K562 (cell line): Measurements from ENCODE around the gene PDE1C. TPM values are rescaled to one million over a fixed set of nuclear protein-coding genes. Genes with fewer than 3 reads are reported as not detected.

Source experiments
- ATAC-seq: fragments of 200-7000 bp; cut with Tn5 transposase; 3 replicates; pipeline ENCODE4 v1.9.1; 2020; ENCODE audit warnings: moderate library complexity
- BruUV-seq: library from RNA; stranded (reverse); fragments of 400-500 nt; replicated peaks from 2 replicates; lab custom pipeline; 2021; lab: Mats Ljungman, UMichigan
- CTCF ChIA-PET: fragments of 300-600 bp; formaldehyde crosslinking; extraction: SDS; loops from one replicate; lab custom pipeline; 2021; ENCODE audit warnings: low intra/inter-chr PET ratio; lab: Yijun Ruan, JAX
- POLR2A ChIA-PET: fragments of 300-600, 350-650 bp; sonication (Branson Sonifier 250); formaldehyde crosslinking; extraction: SDS; loops from one replicate; lab custom pipeline; 2021; ENCODE audit warnings: antibody characterized with exemption, inconsistent platforms; lab: Yijun Ruan, JAX
- DNase-seq, 4 experiments: peaks; one replicate each; pipeline versions ENCODE4 v3.0.0 to v3.0.0-alpha.2; 2011 to 2018; ENCODE audit warnings: low spot score in 3 of 4, mixed read lengths in 3 of 4; ENCODE audit errors: extremely low read depth in 1 of 4
- FAIRE-seq: peaks from 2 replicates; lab custom pipeline; 2011; peaks lifted over from hg19 to GRCh38; lab: Jason Lieb, UNC
- H2AFZ ChIP-seq: 2 replicates; pipeline ENCODE4 v1.6.0; 2011; ENCODE audit warnings: low read depth, low read length, control low read depth, inconsistent platforms
- H3K27ac ChIP-seq: fragments of 200-600 bp; 3 replicates; pipeline ENCODE4 v1.8.0; 2011; ENCODE audit warnings: low read depth, mild to moderate bottlenecking, control low read depth, inconsistent platforms, low read length, moderate library complexity, mixed read lengths; ENCODE audit errors: extremely low read depth
- H3K27me3 ChIP-seq, 2 experiments: fragments of 300-600 bp in 1 of 2; 2 replicates in 1 of 2; 3 replicates in 1 of 2; pipeline versions ENCODE4 v1.6.0 to v1.8.0; 2011; ENCODE audit warnings: inconsistent platforms in 2 of 2, low read length in 2 of 2, mild to moderate bottlenecking in 1 of 2, mixed read lengths in 1 of 2, moderate library complexity in 1 of 2; ENCODE audit not compliant: control insufficient read depth in 2 of 2, insufficient read depth in 2 of 2
- H3K36me3 ChIP-seq: fragments of 300-600 bp; 3 replicates; pipeline ENCODE4 v1.8.0; 2011; ENCODE audit warnings: mild to moderate bottlenecking, low read length, inconsistent platforms; ENCODE audit not compliant: control insufficient read depth, insufficient read depth
- H3K4me1 ChIP-seq, 2 experiments: fragments of 200-600 bp in 1 of 2; replicated peaks in 1 of 2; 2 replicates in 1 of 2; 3 replicates in 1 of 2; pipeline versions ENCODE4 v1.5.1 to v1.8.0; 2011; ENCODE audit warnings: inconsistent platforms in 2 of 2, low read length in 2 of 2, mild to moderate bottlenecking in 1 of 2, mixed read lengths in 1 of 2, moderate library complexity in 1 of 2; ENCODE audit not compliant: control insufficient read depth in 2 of 2, insufficient read depth in 2 of 2
- H3K4me2 ChIP-seq: 2 replicates; pipeline ENCODE4 v1.6.1; 2011; ENCODE audit warnings: low read length, control low read depth, inconsistent platforms, mixed read lengths; ENCODE audit not compliant: insufficient read depth
- H3K4me3 ChIP-seq: fragments of 200-600 bp; sonication (generic), shearing (Covaris generic); 2 replicates; pipeline ENCODE4 v1.5.1; 2016; ENCODE audit warnings: control low read depth, inconsistent platforms
- H3K79me2 ChIP-seq: fragments of 200-600 bp; 3 replicates; pipeline ENCODE4 v1.8.0; 2011; ENCODE audit warnings: low read length, inconsistent platforms; ENCODE audit not compliant: control insufficient read depth, insufficient read depth
- H3K9ac ChIP-seq, 2 experiments: 2 replicates each; pipeline versions ENCODE4 v1.6.0 to v1.6.1; 2011; ENCODE audit warnings: low read depth in 2 of 2, low read length in 2 of 2, control low read depth in 1 of 2, inconsistent platforms in 1 of 2, mild to moderate bottlenecking in 1 of 2, mixed read lengths in 1 of 2; ENCODE audit not compliant: insufficient read depth in 1 of 2
- H3K9me1 ChIP-seq: one replicate; pipeline ENCODE4 v1.6.0; 2011; ENCODE audit warnings: inconsistent platforms, mild to moderate bottlenecking, low read length, moderate library complexity; ENCODE audit not compliant: control insufficient read depth, insufficient read depth
- H3K9me3 ChIP-seq: replicated peaks from 2 replicates; pipeline ENCODE4 v1.5.1; 2011; ENCODE audit warnings: low read depth, low read length, inconsistent platforms; ENCODE audit not compliant: control insufficient read depth, insufficient read depth
- H4K20me1 ChIP-seq: replicated peaks from 2 replicates; pipeline ENCODE4 v1.6.1; 2011; ENCODE audit warnings: low read length, inconsistent platforms, mixed read lengths; ENCODE audit not compliant: control insufficient read depth, insufficient read depth
- CTBP1 ChIP-seq: fragments of 450-650 bp; IDR thresholded peaks from 2 replicates; pipeline ENCODE4 v1.6.1; 2016; ENCODE audit warnings: borderline replicate concordance
- E2F1 ChIP-seq: sonication (generic); formaldehyde crosslinking; IDR thresholded peaks from 2 replicates; pipeline ENCODE4 v1.8.1; 2023; ENCODE audit warnings: mild to moderate bottlenecking, missing genetic modification reagents, moderate library complexity
- KAT7 ChIP-seq: sonication (generic); formaldehyde crosslinking; IDR thresholded peaks from 2 replicates; pipeline ENCODE4 v1.8.0; 2022; ENCODE audit warnings: missing genetic modification reagents, mild to moderate bottlenecking, borderline replicate concordance
- KHSRP ChIP-seq: fragments of 450-650 bp; IDR thresholded peaks from 2 replicates; pipeline ENCODE4 v1.6.1; 2017
- MEF2D ChIP-seq: conservative IDR thresholded peaks from 2 replicates; pipeline ENCODE4 v1.6.1; 2016; ENCODE audit warnings: low read depth, missing genetic modification characterization, missing compliant biosample characterization
- NR0B1 ChIP-seq: fragments of 450-650 bp; IDR thresholded peaks from one replicate; pipeline ENCODE4 v1.6.1; 2018; ENCODE audit warnings: mild to moderate bottlenecking, moderate library complexity; ENCODE audit not compliant: partially characterized antibody
- TGIF2 ChIP-seq: sonication (generic); formaldehyde crosslinking; IDR thresholded peaks from 2 replicates; pipeline ENCODE4 v1.8.1; 2022; ENCODE audit warnings: mild to moderate bottlenecking, missing genetic modification reagents, moderate library complexity
- THAP7 ChIP-seq: fragments of 250-450 bp; sonication (Bioruptor Pico); IDR thresholded peaks from 2 replicates; pipeline ENCODE4 v1.5.0; 2021
- ZNF707 ChIP-seq: fragments of 250-450 bp; sonication (Bioruptor Pico); conservative IDR thresholded peaks from 2 replicates; pipeline ENCODE4 v1.8.0; 2022; ENCODE audit warnings: inconsistent platforms, mild to moderate bottlenecking, moderate library complexity
- WGBS: fragments of 100-300 bp; shearing (Covaris generic); methylation state at CpG from one replicate; pipeline ENCODE4 v1.1.6; 2016; ENCODE audit warnings: low coverage, mixed read lengths; ENCODE audit not compliant: insufficient coverage; ENCODE audit errors: missing lambda C conversion rate; 5-methylcytosine and 5-hydroxymethylcytosine counted together
- in situ Hi-C: fragments of 300-500 bp; cut with MboI; formaldehyde crosslinking; loops from 4 replicates; pipeline ENCODE4 v1.15.0; 2018; ENCODE audit warnings: inconsistent platforms, mixed read lengths
- intact Hi-C: fragments of 100-400 bp; cut with micrococcal nuclease; formaldehyde crosslinking; loops from 2 replicates; pipeline ENCODE4 v1.14.2; 2022
- polyA plus RNA-seq, 8 experiments: library from polyadenylated mRNA; depleted of rRNA in 4 of 8; stranded (reverse) in 5 of 8; unstranded in 3 of 8; fragments of >200 nt; fragmentation: Nextera tagmentation in 2 of 8; fragmentation: Illumina TruSeq in 1 of 8; extraction: Ambion mirVana in 2 of 8; extraction: Trizol in 1 of 8; gene quantifications; 2 replicates each; pipeline versions ENCODE4 v1.2.1 to v1.2.3, GENCODE V29; 2011 to 2014; ENCODE audit warnings: inconsistent platforms in 1 of 8, missing spikeins in 1 of 8
- total RNA-seq, 7 experiments: library from RNA; depleted of rRNA in 6 of 7; stranded (reverse); fragments of >200 nt in 6 of 7; fragmentation: Illumina TruSeq in 2 of 7; extraction: Trizol in 2 of 7; gene quantifications; 2 replicates each; pipeline versions ENCODE4 v1.2.1 to v1.2.3, GENCODE V29; 2011 to 2021; ENCODE audit warnings: low replicate concordance in 1 of 7

The PDE1C gene
- total and polyA plus RNA-seq, 9 of the 15 experiments (the other 6 are each of a cell fraction or from before 2014, with no cell fraction given), result under 0.01 to 0.01 TPM; not detected in 7

GRCh38 chr7:31986878-31987518, 83.2 kb downstream of the PDE1C start:
- H2AFZ ChIP-seq, result no peak overlapping the region
- H3K4me3 ChIP-seq, result no peak overlapping the region
- H3K36me3 ChIP-seq, result no peaks in the 10 kb centered on the region
- H3K27ac ChIP-seq, result no peak overlapping the region
- BruUV-seq, result no TSS peak
- in situ Hi-C loops, result no loop called here
- TF ChIP-seq ZNF707 (CRISPR knock-in tag) (no peak), E2F1 (no peak), CTBP1 (no peak), NR0B1 (no peak), KHSRP (no peak), TGIF2 (no peak), KAT7 (CRISPR knock-in tag) (no peak), MEF2D (tag) (no peak), THAP7 (CRISPR knock-in tag) (no peak)
- FAIRE-seq (no peak), ATAC-seq (no peak), DNase-seq (no peak)
- intact Hi-C loops, result no loop called here
- H3K9ac ChIP-seq, result no peak overlapping the region
- no peaks in the 10 kb centered on the region for H3K9me1 ChIP-seq
- POLR2A ChIA-PET, result no interaction called here
- WGBS, result 4% methylated on average over 5 of the region's 5 CpGs
- no peaks in the 10 kb centered on the region for H3K79me2 ChIP-seq
- H4K20me1 ChIP-seq, result no peaks in the 10 kb centered on the region
- no peaks in the 10 kb centered on the region for H3K27me3 ChIP-seq
- CTCF ChIA-PET, result no interaction called here
- H3K4me2 ChIP-seq, result no peak overlapping the region
- 0 out of 2 replicates have a peak, but pooled peaks cover 1% of the 10 kb centered on the region for H3K9me3 ChIP-seq
- no peaks in the 10 kb centered on the region for H3K4me1 ChIP-seq
